Motor neuron (in vitro differentiated cells): ENCODE data around the gene SNX32. TPM values are rescaled to one million over a fixed set of nuclear protein-coding genes. Genes with fewer than 3 reads are reported as not detected.
"Not testable (repeated sequence)": the region's sequence is repeated elsewhere in the genome, so short reads cannot be mapped to it uniquely, and the experiment has no call there.

Source experiments
- ATAC-seq, 8 experiments: fragments of 200-7000 bp; cut with Tn5 transposase; replicated peaks in 6 of 8; 2 replicates each; pipeline ENCODE4 v1.8.0; 2021; ENCODE audit warnings: mild to moderate bottlenecking in 8 of 8, moderate library complexity in 8 of 8
- H3K27ac ChIP-seq, 2 donors: fragments of 250-450 bp; sonication (Bioruptor Pico); 2 replicates each; pipeline ENCODE4 v1.9.0; 2021; ENCODE audit warnings: antibody characterized with exemption in 2 of 2, mild to moderate bottlenecking in 2 of 2, moderate library complexity in 1 of 2
- H3K4me1 ChIP-seq, 2 donors: fragments of 250-450 bp; sonication (Bioruptor Pico); replicated peaks in 1 of 2; 2 replicates each; pipeline ENCODE4 v1.6.1; 2021; ENCODE audit warnings: antibody characterized with exemption in 2 of 2, mild to moderate bottlenecking in 2 of 2, moderate library complexity in 1 of 2
- H3K4me3 ChIP-seq, 5 donors: fragments of 250-450 bp; sonication (Bioruptor Pico); 2 replicates each; pipeline ENCODE4 v1.9.0; 2021; ENCODE audit warnings: antibody characterized with exemption in 5 of 5, mild to moderate bottlenecking in 5 of 5, moderate library complexity in 4 of 5
- WGBS, 10 experiments: fragments of 450-650 bp; shearing (Covaris generic); methylation state at CpG; one replicate each; pipeline ENCODE4 v1.0.0; 2022; 5-methylcytosine and 5-hydroxymethylcytosine counted together
- in situ Hi-C, 9 experiments: fragments of 400-800 bp; cut with MboI; loops; one replicate each; pipeline ENCODE4 v1.15.0; 2021; ENCODE audit warnings: low sequenced_read_pairs in 9 of 9, low pct_unique_long_range_greater_than_20kb in 2 of 9; ENCODE audit not compliant: unreplicated experiment in 9 of 9
- total RNA-seq, 8 experiments: library from RNA; unstranded; fragments of 300-600 nt; gene quantifications; 2 replicates each; pipeline versions ENCODE4 v1.2.3 to v1.2.4, GENCODE V29; 2022

The SNX32 gene
- total RNA-seq, 8 experiments from 2014 or later, result 1.5 to 6.7 (median 4.2) TPM

DNA sequence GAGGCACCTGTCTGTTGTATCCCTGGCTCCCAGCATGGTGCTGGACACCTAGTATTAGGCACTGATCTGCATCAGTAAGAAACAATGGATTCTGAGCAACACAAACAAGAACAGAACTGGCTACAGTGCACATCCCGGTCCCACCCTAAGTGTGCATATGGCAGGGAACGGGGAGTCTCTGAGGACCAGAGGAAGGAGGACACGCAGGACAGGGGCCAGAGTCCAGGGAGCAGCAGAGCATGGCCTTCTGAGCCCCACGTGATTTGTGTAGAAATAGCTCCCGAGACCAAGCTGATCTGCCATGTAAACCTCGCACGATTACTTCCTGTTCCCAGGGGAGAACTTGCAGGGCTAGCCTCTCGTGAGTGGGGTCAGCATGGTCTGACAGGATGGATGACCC lies 12.7 kb upstream of the SNX32 start:
- WGBS, 10 experiments, result 29 to 60% (median 45%) methylated on average over 1 to 7 of the region's 8 CpGs; no CpG with 5 or more reads in 5 of the 10 experiments

DNA sequence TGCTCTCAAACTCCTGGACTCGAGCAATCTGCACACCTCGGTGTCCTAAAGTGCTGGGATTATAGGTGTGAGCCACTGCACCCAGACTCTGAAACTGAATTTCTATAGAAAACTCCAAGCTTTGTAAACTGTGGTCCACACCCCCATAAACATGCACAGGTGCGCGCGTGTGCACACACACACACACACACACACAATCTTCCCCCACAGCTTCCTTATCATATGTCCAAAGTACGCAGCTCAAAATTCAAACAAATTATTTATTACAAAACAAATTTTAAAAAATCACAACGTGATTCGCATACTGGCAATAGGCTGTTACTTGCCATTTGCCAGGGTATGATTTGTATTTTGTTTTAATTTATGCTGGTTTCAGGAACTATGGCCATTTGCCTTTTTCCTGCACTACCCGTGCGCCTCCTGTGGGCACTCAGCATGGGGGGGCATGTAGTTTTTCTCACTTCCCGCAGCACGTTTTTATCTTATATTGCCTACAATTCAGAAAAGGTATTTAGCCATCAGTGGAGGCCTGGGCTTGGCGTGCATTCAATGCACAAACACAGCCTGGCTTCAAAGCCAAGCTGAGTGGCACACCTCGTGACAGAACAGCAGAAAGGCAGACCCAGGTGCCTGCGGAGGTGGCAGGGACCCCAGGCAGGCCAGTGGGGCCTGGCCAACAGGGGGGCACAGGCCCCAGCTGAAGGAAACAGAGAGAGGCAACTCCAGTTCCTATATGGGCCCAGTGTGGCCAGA lies 10.8 kb upstream of the SNX32 start:
- in situ Hi-C loops, result loop anchor here in 3 of 9 experiments (10.0 to 25.0 kb wide), 2 partner anchors 108 to 111 kb away; partner anchors contain the start of genes KAT5 (in 3 of the 3) and RNASEH2C (in 2 of the 3)
- no peak overlapping the region for H3K4me3 ChIP-seq
- H3K27ac ChIP-seq, result no peak overlapping the region
- 40 to 100% (median 64%) methylated on average over 2 to 11 of the region's 15 CpGs for whole genome bisulfite sequencing, 10 experiments
- no peak for ATAC-seq
- no peaks in the 10 kb centered on the region for H3K4me1 ChIP-seq

More for the DNA sequence above, 12.7 kb upstream of the SNX32 start:
- Histone ChIP-seq H3K4me3 (no peak overlapping the region), H3K27ac (no peak overlapping the region), H3K4me1 (peaks cover 0 to 3% of the 10 kb centered on the region in 2 donors)
- ATAC-seq, result no peak
- in situ Hi-C loops, result loop anchor here in 3 of 9 experiments (10.0 to 25.0 kb wide), 2 partner anchors 106 to 109 kb away; partner anchors contain the start of genes KAT5 (in 3 of the 3) and RNASEH2C (in 2 of the 3)

DNA sequence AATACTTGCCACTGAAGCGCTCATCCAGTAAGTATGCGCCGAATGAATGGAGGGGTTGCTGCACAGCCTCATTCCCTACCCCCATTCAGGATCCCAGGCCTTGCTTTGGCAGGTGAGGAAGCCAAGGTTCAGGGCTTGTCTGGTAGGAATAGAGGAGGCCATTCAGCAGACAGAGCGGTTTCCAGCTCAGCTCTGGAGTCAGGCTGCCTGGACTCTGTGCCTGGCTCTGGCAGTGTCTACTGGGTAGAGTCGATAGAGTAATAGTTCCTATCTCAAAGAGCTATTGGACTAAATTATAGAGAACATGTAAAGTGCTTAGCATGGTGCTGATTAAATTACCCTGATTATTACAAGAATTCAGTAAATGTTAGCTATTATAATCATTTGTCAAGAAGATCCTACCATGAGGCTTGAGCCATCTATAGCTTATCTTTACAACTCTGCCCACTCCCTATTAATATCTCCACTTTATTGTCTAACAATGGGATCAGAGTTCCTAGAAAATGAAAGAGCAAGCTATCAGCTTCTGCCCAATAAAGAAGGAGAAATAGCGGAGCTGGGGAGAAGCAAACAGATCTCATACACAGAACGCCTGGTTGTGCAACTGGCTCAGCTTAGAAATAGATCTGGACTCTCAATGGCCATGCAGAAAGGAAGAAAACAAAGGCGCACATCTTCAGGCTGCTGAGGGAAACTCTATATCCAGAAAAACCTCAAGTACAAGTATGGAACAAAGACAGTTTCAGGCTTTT lies 6.6 kb upstream of the SNX32 start:
- WGBS, 10 experiments, result 60 to 92% (median 79%) methylated on average over 1 to 7 of the region's 8 CpGs; no CpG with 5 or more reads in 1 of the 10 experiments
- H3K4me1 ChIP-seq, result no peaks in the 10 kb centered on the region
- no peak overlapping the region for H3K4me3 ChIP-seq
- in situ Hi-C loops, result loop anchor here in 1 of 9 experiments (10.0 kb wide), 1 partner anchor 112 kb away; the partner anchor contains the start of gene KAT5
- no peak overlapping the region for H3K27ac ChIP-seq
- no peak for ATAC-seq

DNA sequence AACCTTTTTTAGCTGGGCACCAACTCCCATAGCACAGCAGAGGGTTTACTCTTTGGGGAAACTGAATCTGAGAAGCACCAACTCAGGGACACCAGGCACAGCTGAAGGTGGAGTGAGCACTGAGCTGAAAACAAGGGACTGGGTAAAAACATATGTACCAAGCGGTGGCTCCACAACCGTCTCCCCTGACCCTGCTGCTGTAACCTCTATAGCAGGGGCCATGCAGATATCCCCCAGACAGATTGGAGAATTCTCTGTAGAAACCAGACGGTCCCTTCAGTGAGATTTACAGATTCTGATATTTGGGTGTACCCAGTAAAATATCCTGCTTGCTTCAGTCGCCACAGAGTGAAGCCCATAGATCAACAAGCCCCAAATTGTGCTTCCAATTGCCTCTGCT lies 4.3 kb upstream of the SNX32 start:
- H3K27ac ChIP-seq, result no peak overlapping the region
- H3K4me3 ChIP-seq, result no peak overlapping the region
- no peak for ATAC-seq
- H3K4me1 ChIP-seq, result peaks cover 1 to 6% of the 10 kb centered on the region in 2 donors
- 0 to 80% (median 25%) methylated on average over 1 to 3 of the region's 4 CpGs; no CpG with 5 or more reads in 4 of the 10 experiments for WGBS, 10 experiments
- in situ Hi-C loops, result loop anchor here in 1 of 9 experiments (10.0 kb wide), 1 partner anchor 115 kb away; the partner anchor contains the start of gene KAT5

DNA sequence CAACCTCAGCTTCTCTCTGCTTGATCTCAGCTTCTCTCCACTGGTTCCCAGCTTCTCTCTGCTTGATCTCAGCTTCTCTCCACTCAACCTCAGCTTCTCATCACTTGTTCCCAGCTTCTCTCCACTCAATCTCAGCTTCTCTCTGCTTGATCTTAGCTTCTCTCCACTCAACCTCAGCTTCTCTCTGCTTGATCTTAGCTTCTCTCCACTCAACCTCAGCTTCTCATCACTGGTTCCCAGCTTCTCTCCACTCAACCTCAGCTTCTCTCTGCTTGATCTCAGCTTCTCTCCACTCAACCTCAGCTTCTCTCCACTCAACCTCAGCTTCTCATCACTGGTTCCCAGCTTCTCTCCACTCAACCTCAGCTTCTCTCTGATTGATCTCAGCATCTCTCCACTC lies 1.5 kb upstream of the SNX32 start:
- H3K27ac ChIP-seq, result not testable (repeated sequence)

DNA sequence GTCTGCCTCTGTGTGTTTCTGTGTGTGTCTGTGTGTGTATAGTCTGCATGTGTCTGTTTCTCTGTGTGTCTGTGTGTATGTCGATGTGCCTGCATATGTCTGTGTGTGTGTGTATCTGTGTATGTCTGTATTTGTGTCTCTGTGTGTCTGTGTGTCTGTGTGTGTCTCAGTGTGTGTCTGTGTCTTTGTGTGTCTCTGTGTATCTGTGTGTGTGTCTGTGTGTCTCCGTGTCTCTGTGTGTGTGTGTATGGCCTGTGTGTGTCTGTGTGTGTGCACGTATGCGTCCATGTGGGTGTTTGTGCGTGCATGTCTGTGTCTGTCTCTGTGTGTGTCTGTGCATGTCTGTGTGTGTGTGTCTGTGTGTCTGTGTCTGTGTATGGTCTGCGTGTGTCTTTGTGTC lies 439 bp downstream of the SNX32 start:
- in situ Hi-C loops, result no loop called here
- Histone ChIP-seq H3K27ac (no peak overlapping the region), H3K4me3 (peak overlapping the region; percentile 52 to 72 (median 67)), H3K4me1 (peaks cover 4 to 11% of the 10 kb centered on the region in 2 donors)
- ATAC-seq, result peak in 2 of 8 experiments; percentile 8 to 26
- WGBS, 10 experiments, result 0 to 20% (median 0%) methylated on average over 1 to 4 of the region's 6 CpGs; no CpG with 5 or more reads in 7 of the 10 experiments

More for the DNA sequence above, 1.5 kb upstream of the SNX32 start:
- in situ Hi-C loops, ATAC-seq, H3K4me3 ChIP-seq: not testable (repeated sequence)
- H3K4me1 ChIP-seq, result peaks cover 4 to 11% of the 10 kb centered on the region in 2 donors

DNA sequence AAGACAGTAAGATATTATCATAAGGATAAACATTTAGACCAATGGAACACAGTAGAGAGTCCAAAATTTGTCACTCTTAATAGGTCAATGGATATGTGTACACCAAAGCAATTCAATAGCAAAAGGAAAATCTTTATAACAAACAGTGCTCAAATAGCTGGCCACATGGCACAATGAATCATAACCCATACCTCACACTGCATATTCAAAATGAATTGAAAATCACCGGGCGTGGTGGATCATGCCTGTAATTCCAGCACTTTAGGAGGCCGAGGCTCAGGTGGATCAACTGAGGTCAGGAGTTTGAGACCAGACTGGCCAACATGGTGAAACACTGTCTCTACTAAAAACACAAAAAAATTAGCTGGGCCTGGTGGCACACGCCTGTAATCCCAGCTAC lies 8.4 kb downstream of the SNX32 start:
- Histone ChIP-seq H3K27ac (no peak overlapping the region), H3K4me3 (no peak overlapping the region), H3K4me1 (no peaks in the 10 kb centered on the region)
- 0 to 100% (median 77%) methylated on average over 1 to 3 of the region's 4 CpGs; no CpG with 5 or more reads in 4 of the 10 experiments for WGBS, 10 experiments
- peak in 3 of 8 experiments; percentile 9 to 88 (median 80) for ATAC-seq
- in situ Hi-C loops, result no loop called here

DNA sequence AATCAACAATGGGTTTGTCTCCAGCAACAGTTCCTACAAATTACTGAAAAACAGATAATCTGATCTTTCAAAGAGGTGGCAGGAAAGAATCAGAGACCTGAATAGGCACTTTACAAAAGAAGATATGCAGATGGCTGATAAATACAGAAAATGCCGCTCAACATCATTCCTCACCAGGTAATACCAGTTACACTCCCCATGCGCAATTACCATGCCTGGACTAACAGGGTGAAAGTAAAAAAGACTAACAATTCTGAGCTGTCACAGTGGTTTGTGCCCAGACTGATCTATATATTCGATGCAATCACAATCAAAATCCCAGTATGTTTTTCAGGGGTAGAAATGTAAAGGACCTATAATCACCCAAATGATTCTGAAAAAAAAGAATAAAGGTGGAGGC lies 10.0 kb downstream of the SNX32 start:
- 62 to 100% (median 98%) methylated on average over 1 to 3 of the region's 3 CpGs; no CpG with 5 or more reads in 2 of the 10 experiments for WGBS, 10 experiments
- no peak overlapping the region for H3K27ac ChIP-seq
- in situ Hi-C loops, result no loop called here
- no peaks in the 10 kb centered on the region for H3K4me1 ChIP-seq
- H3K4me3 ChIP-seq, result no peak overlapping the region
- ATAC-seq, result no peak

DNA sequence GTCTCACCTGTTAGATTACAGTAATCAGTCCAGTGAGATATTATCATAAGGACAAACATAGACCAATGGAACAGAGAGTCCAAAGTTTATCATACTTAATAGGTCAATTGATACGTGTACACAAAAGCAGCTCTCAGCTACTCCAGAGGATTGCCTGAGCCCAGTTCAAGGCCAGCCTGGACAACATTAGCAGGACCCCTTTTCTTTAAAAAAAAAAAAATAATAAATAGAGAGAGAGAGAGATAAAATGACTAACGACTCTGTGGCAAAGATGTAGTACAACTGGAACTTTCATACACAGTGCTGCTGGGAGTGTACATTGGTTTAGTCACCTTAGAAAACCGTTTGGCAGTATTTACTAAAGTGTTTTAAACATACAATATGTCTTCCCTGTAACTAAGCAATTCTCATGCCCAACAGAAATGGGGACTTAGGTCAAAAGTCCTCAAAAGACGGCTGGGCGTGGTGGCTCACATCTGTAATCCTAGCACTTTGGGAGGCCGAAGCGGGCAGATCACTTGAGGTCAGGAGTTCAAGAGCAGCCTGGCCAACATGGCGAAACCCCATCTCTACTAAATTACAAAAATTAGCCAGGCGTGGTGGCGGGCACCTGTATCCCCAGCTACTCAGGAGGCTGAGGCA lies 10.6 kb downstream of the SNX32 start:
- Histone ChIP-seq H3K4me3 (no peak overlapping the region), H3K27ac (no peak overlapping the region), H3K4me1 (no peaks in the 10 kb centered on the region)
- in situ Hi-C loops, result no loop called here
- ATAC-seq, result no peak
- WGBS, 10 experiments, result 62 to 94% (median 78%) methylated on average over 1 to 8 of the region's 10 CpGs

DNA sequence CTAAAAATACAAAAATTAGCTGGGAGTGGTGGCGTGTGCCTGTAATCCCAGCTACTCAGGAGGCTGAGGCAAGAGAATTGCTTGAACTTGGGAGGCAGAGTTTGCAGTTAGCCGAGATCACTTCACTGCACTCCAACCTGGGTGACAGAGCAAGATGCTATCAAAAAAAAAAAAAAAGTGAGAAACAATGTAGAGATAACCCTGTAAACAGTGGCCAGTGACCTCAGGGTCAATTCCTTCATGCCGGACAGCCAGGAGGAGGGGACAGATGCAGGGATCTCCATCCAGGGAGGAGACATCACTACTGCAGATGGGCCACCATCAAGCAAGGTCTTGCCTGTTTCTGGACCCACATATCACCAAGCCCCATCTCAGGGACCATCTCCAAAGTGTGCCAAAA lies 14.0 kb downstream of the SNX32 start:
- no peaks in the 10 kb centered on the region for H3K4me1 ChIP-seq
- no peak overlapping the region for H3K27ac ChIP-seq
- ATAC-seq, result peak in 1 of 8 experiments; percentile 0
- in situ Hi-C loops, result no loop called here
- 62 to 100% (median 88%) methylated on average over 1 to 3 of the region's 3 CpGs; no CpG with 5 or more reads in 3 of the 10 experiments for WGBS, 10 experiments
- no peak overlapping the region for H3K4me3 ChIP-seq

DNA sequence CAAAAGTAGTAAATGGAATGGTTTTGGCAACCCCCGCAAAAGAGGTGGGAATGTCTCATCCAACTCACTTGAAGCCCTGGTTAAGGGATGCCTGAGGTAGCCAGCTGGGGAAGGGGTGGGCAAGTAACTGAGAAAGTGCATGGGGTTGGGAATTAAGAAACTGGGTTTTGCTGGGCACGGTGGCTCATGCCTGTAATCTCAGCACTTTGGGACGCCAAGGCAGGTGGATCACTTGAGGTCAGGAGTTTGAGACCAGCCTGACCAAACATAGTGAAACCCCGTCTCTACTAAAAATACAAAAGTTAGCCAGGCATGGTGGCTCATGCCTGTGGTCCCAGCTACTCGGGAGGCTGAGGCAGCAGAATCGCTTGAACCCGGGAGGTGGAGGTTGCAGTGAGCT lies 14.9 kb downstream of the SNX32 start:
- H3K4me1 ChIP-seq, in situ Hi-C loops, ATAC-seq, H3K27ac ChIP-seq, H3K4me3 ChIP-seq: not testable (repeated sequence)
- WGBS, 10 experiments, result 0 to 100% (median 68%) methylated on average over 1 to 5 of the region's 7 CpGs; no CpG with 5 or more reads in 4 of the 10 experiments

DNA sequence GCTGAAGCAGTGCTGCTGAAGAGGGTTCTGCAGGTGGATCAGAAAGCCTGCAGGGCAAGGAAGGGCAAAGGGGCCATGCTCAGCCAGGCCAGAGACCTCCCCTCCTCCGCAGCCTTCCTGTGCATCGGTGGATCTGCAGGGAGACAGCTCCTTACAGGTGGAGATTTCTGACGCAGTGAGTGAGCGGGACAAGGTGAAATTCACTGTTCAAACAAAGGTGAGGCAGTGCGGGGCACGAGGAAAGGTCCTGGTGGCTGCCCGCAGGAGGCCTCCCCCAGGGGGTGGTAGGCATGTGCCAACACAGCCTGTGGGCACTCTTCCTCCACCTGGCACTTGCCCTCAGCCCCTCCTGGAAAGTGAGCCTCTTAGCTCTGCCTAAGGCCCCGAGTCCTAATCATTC lies 15.6 kb downstream of the SNX32 start:
- Histone ChIP-seq H3K4me1 (no peaks in the 10 kb centered on the region), H3K4me3 (no peak overlapping the region), H3K27ac (no peak overlapping the region)
- 67 to 100% (median 75%) methylated on average over 1 to 6 of the region's 8 CpGs; no CpG with 5 or more reads in 5 of the 10 experiments for WGBS, 10 experiments
- in situ Hi-C loops, result no loop called here
- peak in 2 of 8 experiments; percentile 1 to 5 for ATAC-seq
